Umbilical cord (tissue), 2 donors: ENCODE data around the gene NTM. TPM values are rescaled to one million over a fixed set of nuclear protein-coding genes. Genes with fewer than 3 reads are reported as not detected.
A peak's percentile ranks its signal among the peaks of the same experiment; 100 is the strongest.

Source experiments
- DNase-seq: peaks from one replicate; pipeline ENCODE4 v3.0.0-alpha.2; 2015; ENCODE audit warnings: low spot score
- total RNA-seq: library from RNA; depleted of rRNA; stranded (reverse); fragments of >200 nt; gene quantifications from one replicate; pipeline ENCODE4 v1.2.3, GENCODE V29; 2014; ENCODE audit warnings: low replicate concordance; ENCODE audit not compliant: insufficient read depth

Gene NTM
- total RNA-seq, 1 donor from 2014 or later: 8.9 TPM

- DNase-seq: no peak
Measured at GRCh38 chr11:131549099-131549498, 178.7 kb downstream of the NTM start.

DNA sequence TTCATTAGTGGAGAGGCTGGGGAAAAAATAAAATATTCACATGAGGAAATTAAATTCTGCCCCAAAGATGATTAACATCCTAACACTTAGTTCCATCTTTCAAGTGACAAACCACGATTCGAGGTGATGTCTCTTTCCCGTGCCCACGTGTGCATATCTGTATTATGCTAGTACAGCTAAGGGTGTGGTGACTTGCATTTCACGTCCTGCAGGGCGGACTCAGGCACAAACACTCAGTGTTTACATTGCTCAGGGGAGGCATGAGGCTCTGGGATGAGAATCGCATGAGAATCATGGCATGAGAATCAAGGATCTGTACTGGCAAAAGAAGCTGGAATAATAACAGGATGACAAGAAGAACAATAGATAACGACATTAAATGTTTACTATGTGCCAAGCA, 179.4 kb downstream of the NTM start:
- DNase-seq: no peak

DNA sequence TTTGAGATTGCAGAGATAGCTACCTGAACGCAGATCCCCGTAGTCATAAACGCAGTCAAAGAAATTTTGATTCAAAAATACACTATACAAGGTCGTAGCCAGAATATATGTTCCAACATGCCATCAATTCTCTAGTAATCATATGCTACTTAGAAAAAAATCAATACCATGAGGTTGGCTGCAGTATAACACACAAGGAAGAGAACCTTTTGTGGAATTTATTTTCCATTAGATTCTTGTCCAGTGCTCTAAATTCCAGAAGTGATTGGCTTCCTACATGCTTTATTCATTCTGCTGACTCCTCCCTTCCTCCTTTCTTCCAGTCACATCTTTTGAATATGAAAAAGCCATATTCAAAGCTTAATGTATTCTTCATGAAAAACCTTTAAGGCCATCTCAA, 189.9 kb downstream of the NTM start:
- DNase-seq: no peak

DNA sequence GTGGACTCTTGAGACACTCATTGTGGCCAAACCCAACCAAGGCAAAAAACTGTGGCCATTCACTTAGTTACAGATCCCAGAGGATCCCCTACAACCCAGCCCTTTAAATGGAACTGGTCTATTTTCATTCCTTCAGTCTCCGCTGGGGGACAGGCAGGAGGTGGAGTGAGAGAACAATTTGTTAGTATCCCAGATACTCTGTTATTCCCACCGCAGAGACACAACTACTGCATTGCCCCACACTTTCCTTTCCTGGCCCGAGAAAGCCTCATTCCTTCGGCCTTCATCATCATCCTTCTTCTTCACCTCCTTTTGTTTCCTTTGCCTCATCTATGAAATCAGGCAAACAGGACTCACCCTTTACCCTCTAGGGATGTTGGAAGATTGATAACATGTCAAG, 191.1 kb downstream of the NTM start:
- DNase-seq: no peak

DNA sequence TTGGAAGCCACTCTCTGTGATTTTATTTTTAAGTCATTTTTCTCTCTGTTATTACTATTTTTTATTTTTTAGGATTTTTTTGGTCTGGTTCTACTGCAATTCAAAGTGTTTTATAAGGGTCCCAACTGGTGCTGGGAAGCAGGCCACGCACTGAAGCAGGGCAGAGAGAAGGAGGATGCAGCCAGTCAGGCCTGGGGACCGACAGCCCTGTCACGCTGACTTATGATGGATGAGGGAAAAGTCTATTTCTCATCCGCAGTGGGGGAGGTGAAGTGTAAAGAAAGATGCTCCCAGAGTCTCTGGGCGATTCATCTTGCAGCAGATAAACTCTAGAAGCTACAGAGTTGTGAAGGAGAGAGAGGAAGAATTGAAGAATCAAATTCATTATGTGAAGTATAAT, 191.6 kb downstream of the NTM start:
- DNase-seq: no peak

DNA sequence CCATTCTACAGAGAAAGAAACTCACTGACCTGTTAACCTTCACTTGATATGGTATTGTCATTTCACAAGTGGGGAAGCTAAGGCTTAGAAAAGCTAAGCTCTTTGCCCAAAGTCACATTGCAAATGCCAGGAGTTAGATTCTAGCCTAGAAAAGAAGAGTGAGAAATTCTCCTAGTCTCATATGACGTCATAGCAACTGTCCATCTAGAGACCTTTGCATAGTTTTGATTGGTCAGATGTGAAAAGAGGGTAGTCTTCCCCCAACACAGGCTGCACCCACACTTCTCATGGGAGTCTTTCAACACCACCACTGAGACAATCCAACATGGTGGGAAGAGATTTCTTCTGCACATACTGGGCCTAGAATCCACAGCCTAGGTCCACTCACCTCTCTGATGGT, 197.9 kb downstream of the NTM start:
- no peak for DNase-seq

- DNase-seq: no peak
Measured at GRCh38 chr11:131571571-131571970, 201.2 kb downstream of the NTM start.

DNA sequence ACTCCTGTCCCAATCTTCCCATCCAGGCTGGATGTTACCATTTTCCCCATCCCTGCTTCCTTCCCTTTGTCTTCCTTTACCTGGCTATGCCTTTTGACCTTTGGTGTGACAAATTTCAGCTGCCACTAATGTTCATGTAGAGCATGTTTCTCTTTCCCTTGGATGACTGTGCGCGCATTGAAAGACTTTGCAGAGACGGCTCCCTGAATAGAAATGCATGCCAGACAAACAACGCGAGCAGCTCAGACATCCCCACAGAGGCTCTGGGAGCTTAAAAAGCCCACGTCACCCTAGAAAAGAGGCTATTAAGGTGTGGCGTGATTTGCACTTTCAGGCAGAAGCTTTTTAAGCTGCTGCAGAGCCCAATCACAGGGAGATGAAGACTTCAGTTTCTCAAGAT, 202.0 kb downstream of the NTM start:
- DNase-seq: no peak

DNA sequence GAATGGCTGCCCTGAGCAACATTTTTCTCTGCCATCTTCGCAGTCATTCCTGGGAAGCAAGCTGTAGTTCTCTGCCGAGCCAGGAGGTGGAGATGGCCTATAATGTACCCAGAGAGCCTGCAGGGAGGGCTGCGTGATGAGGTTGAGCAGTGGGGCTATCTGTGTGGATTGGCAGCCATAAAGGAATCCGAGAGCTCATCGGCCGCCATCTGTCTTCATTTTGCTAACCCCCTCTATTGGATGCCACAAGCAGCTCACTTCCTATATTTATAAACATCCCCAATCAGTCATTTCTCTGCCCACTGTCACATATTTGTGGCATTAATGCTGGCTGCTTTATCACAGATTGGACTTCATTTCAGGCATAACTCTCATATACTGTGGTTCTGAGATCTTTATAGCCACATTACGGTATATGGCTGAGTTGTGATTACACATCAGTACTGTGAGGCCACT, 209.5 kb downstream of the NTM start:
- no peak for DNase-seq

DNA sequence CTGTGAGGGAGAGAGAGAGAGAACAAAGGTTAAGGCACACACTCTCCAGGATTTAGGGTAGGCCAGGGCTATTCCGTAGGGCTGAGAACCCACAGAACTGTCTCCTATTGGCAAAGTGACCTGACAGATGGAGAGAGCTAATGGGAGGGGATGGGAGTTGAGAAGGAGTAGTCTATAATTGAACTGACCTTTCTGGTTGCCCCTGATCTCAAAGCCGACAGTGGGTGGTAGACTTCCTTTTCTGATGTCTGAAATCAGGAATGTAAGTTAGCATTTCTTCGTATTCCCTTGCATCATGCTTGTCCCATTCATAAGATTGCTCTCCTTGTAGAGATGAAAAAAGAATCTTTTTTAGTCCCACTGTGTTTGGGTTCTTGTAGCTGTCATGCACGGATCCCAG, 210.1 kb downstream of the NTM start:
- no peak for DNase-seq

DNA sequence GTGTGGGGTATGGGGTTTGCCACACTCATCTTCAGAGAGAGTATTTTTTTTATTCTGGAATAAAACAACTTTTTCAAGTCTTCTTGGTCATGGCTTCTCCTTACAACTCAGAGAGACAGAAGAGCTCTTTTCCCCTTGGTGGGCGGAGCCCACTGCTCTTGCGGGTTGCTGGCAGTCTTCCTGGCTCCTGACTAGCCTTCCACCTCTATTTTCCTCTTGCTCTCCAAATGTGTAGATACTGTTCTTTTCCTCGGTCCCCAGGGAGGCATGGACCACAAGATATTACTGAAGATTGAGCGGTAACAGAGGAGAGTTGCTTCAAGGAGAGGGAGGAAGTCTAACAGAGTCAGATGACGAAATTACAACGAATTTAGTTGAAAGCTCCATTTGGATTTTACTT, 210.6 kb downstream of the NTM start:
- no peak for DNase-seq

DNA sequence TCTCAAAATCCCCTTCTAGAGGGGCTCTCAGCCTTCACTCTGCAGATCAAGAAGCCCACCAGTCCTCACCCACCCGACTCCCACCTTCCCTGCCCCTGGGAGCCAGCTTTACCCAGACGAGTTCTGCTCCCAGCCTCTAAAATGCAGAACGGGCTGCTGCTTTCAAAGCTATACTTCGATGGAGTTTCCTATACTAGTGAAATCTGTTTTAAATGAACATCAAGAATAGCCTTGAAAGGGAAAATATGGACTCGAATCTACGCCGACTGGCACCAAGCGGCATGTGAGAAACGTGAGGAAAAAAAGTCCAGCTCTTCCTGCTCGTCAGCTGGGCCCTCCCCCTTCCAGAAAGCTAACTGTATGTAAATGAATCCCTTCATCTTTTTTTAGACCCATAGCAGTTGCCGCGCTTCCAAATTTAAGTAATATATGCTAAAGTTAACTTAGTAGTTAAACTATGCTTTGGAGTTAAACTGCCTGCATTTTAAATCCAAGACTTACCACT, 211.7 kb downstream of the NTM start:
- DNase-seq: no peak

DNA sequence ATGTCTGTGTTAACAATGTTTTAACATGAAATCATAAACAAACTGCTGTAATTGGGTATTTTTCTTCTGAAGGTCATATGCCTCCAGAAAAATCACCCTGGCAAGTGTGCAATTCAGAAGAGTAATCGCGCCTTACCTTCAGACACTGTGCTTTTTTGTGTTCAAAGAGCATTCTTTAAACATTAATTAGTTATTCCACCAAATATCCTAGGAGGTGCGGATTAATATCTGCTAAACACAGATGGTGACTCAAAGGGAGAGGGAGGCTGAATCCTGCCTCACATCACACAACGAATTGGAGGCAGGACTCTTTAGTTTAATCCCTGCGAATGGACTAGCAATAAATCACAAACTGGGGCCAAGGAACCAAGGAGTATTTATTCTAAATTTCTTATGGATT, 213.0 kb downstream of the NTM start:
- DNase-seq: no peak

GRCh38 chr11:131583938-131584337, 213.5 kb downstream of the NTM start:
- DNase-seq: no peak

GRCh38 chr11:131584785-131585592, 214.6 kb downstream of the NTM start:
- DNase-seq: no peak

DNA sequence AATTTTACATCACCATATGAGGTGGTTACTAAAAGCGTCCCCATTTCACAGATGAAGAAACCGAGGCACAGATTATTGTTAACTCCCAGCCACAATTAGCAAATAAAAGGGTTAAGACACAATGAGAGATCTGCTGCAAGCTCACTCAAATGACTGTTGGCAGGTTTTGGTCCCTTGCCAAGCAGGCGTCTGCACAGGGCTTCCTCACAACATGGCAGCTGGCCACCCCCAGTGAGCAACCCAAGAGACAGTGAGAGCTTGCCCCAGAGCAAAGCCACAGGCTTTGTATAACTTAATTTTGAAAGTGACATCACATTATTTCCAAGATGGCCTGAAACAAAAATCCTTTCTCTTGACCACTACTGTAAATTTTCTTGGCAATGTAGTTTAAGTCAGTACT, 217.6 kb downstream of the NTM start:
- DNase-seq: no peak

DNA sequence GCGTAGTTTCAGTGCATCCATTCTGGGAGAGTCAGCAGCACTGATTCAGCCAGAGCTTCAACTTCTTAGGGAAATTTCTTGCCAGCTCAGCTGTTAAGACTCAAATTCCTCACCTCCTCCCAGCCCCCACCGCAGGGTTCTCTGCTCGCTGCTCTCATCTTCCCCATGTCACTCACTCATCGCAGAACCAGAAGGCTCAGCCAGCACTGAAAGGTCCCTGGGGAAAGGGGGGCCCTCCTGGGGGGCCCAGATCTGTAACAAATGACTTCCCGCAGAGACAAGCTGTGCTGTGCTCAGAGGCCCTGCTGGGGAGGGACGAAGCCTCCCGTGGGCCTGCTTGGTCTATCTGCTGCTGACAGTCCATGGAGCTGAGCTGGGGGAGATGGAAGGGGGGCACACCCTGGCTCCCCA, 220.6 kb downstream of the NTM start:
- DNase-seq: peak; percentile 83

- no peak for DNase-seq
Measured at GRCh38 chr11:131592152-131592551, 221.7 kb downstream of the NTM start.

- DNase-seq: no peak
Measured at GRCh38 chr11:131592734-131593133, 222.3 kb downstream of the NTM start.

DNA sequence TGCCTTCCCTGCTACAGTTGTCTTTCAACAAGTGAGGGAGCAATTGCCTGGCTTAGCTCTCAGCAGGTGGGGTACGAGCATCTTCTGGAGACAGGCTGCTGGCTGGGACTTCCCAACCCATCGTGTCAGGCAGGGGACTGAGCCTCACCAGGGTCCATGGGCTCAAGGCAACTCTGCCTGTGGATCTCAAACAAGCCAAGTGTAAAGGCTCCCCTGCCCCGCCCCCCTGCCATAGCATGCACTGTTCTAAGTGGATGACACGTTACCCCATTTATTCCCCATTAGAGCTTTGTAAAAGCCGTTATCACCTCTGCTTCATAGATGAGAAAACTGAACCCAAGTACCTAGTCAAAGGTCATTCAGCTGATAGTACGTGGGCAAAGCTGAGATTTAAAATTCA, 222.9 kb downstream of the NTM start:
- no peak for DNase-seq

DNA sequence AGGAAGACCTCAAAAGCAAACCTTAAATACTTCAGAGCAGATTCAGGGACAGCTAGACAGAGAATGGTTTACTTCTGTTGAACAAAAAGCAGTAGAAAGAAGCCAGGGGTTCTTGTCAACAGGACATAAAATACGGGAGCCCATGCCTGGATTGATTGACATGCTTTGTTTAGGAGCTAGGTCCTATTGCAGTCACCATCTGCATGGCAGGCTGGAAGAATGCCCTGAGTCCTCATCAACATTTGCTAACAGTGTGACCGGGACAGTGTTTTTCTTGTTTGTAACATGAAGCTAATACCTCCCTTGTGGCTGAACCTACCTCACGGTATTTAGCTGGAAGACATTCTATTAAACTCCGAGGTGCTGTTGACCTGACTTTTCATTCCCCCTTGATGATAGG, 225.4 kb downstream of the NTM start:
- no peak for DNase-seq

DNA sequence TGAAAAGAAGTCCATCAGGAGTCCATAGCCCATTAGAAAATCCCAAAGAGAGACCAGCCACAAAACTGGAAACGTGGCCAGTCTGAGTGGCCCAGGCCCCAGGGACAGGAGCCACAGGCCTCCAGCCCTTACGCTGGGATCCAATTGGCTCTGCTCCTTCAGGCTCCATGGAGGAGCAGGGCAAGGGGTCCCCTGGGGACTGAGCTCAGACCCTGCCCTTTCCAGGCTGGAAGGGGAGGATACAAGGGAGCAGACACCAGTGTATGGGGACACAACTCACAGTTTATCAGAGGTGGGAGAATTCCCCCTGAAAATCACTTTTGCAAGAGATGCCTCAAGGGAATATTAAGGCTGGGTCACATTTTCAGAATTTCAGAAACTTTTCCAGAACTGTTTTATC, 227.5 kb downstream of the NTM start:
- DNase-seq: no peak

DNA sequence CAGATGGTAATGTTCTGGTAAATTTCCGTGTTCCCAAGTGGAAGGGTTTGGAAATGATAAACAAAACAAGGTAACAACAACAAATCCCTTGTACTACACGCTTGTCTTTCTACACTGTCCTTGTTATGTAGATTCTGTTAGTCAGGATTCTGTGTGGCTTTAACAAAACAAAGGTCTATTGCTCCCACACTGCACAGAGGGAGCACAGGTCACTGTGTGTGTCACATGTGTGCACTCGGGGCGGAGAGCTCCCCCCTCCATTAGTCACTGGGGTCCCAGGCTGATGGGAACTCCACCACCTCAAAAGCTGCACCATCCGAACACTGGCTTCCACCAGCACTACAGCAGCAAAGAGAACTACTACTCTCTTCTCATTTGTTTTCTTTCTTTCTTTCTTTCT, 227.9 kb downstream of the NTM start:
- no peak for DNase-seq

DNA sequence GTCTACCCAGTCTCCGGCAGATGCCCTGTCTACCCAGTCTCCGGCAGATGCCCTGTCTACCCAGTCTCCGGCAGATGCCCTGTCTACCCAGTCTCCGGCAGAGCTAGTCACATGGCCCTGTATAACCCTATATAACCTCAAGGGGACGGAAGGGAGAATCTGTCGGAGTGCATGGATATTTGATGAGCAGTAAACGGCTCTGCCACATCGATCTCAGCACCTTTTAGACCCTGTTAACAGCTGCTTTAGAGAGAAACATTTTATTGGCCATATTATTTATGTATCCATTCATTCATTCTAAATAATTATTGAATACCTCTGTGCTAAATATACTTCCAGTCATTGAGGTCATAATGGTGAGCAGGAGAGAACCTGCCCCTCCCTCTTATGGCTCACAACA, 228.9 kb downstream of the NTM start:
- no peak for DNase-seq
